ENCODE measurements around the gene CAPN2.
"Not testable (repeated sequence)": the region's sequence is repeated elsewhere in the genome, so short reads cannot be mapped to it uniquely, and the experiment has no call there.

Gene CAPN2

DNA sequence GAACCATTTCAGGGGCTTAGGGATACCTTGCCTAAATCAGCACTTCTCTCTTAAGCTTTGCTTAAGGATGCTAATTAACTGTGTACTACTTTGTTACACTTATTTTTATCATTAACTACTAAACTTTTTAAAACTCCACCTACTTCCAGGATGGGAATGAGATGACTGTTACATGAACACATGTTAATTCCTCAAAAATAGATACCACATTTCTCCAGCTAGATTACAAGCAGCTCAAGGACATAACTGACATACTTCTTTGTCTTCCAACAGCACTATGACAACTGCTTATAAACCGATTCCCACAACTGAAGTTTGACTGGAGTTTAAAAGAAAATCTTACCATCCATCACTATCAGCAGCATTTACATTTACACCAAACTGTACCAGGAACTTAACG lies 79.7 kb downstream of the CAPN2 start:
- DNase-seq (ENCODE audit: low read depth), result no peak

DNA sequence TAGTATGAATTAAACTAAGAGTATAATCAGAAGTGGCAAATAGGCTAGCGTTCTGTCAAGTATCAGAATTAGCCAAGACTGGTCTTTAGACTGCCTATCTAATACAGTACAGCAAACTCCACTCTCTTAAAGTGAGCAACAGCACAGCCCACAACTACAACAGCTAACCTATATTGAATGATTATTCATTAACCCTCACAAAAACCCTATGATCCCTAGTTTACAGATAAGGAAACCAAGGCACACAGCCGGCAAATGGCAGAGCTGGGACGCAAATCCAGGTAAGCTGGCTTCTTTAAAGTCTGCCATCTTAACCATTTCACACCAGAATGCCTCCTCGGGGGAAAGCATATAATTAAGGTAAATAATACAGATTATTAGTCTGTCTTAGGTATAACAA lies 81.4 kb downstream of the CAPN2 start:
- no peak for DNase-seq (ENCODE audit: low read depth)

DNA sequence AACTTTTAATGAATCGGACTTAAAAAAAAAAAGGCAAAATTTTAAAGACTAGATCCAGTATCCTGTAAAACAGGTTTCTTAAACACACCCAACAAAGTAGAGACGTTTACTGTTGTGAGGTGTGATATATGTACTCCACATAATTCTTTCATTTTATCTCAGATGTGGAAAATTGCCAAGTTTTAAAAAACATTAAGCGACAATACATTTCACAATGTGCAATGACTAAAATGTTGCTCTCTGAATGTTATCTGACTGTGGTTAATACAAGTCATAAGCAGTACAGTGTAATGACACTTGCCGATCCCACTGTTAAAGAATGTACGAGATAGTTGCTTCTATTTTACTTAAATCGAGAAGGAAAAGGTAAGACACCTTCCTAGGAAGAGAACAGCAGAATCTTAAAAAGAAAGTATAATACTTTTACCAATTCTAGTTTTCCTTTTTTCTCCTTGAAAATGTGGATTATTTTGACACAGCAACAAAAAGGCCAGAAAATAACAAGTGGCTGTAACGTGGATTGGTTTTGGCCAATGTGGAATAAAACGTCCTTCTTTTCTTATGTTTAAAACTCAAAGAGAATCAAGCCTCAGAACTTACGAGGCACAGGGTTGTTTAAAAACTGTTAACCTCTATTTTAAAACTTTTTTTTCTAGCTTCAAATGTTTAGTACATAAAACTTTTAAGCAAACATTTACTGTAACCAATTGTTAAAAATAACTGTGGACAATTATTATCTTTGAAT lies 82.0 kb downstream of the CAPN2 start:
- DNase-seq (ENCODE audit: low read depth), result no peak

DNA sequence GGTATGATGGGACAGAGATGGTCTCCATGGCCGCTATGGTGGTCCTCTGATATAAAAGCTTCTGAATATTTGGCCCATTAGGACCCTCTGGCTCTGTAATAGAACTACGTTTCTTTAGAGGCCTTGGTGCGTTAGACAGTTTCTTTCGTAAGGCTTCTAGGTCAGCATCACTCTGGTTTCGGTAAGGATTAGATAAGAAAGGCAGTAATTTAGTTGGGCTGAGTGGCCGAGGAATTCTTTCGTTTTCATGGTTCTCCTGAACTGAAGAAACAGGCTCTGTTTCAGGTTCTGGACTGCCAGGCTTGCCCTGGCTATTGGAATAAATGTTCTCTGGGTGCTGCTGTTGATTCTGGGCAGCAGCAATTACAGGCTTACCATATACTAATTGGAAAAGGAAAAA lies 83.9 kb downstream of the CAPN2 start:
- DNase-seq (ENCODE audit: low read depth), result no peak

DNA sequence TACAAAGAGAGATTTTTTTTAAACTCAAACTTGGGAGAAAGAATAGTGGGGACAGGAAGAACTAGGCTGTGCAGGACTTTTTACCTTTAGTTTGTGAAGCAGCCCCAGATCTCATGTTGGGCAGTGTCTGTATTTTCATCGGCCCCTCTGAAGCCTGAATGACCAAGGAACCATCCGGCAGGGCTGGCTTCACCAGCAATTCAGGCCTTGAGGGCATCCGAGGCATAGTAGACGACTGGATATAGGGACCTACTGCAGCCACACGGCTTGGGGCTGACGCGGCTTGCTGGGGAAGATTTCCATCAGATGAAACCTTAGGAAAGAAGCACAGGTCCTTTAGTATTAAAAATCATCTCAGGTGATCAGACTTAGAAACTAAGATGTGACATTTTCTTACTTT lies 89.7 kb downstream of the CAPN2 start:
- no peak for DNase-seq (ENCODE audit: low read depth)

DNA sequence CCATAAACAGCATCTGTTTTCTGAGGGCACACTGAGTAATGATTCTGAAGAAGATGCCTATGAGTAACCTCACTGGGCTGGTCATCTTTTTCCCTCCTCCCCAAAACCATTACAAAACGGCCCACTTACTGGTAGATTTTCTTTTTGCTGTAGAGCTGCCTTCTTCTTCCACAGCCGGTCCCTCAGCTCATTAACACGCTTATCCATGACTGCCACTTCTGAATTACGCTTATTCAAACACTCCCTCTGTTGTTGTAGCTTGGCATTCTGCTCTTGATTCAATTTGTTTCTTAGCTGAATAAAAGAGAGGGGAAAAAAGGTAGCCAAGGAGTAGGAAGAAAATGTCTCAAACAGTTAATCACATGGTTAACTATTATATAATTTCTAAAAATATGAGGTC lies 90.3 kb downstream of the CAPN2 start:
- no peak for DNase-seq (ENCODE audit: low read depth)

DNA sequence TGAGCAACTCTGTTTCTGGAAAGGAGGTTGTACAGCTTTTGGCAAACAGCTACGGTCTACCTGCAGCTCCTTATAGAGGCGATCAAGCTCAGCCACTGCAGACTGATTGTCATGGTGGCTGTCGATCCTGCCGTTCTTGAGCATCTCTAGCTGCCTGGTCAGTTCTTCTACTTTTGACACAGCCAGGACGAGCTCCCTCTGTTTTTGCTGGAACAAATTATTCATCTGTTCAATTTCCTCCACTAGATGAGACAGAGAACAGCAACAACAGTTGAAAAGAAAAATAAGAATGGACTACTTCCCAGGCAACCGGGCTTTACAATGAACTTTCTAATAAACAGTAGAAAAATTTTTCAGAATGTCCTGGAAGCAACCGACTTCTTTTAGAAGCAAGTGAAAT lies 90.9 kb downstream of the CAPN2 start:
- no peak for DNase-seq (ENCODE audit: low read depth)

DNA sequence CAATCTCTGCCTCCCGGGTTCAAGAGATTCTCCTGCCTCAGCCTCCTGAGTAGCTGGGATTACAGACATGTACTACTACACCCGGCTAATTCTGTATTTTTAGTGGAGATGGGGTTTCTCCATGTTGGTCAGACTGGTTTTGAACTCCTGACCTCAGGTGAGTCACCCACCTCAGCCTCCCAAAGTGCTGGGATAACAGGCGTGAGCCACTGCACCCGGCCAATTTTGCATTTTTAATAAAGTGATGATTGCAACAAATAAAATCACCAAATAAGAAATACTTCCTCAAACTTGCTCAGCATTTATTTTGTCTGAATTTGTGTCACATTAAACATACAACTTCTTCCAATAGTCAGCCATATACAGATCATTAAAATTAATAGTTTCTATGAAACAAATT lies 97.6 kb downstream of the CAPN2 start:
- not testable (repeated sequence) for DNase-seq (ENCODE audit: low read depth)

DNA sequence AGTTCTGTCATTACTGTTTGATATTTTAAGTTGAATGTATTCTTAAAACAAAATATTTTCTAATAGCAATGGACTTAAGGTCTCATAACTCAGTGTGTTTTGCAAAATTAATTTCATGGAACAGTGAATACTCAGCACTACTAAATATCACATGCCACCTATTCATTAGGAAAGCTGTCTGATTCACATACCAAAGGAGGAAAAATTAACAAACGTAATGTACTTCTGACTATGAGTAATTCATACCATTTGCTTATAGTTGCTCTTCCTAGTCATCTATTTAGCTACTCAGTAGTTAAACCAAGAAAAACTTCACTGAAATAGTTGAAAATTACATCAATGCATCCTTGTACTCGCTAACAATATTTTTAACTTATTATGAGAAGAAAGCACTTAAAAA lies 98.2 kb downstream of the CAPN2 start:
- no peak for DNase-seq (ENCODE audit: low read depth)

DNA sequence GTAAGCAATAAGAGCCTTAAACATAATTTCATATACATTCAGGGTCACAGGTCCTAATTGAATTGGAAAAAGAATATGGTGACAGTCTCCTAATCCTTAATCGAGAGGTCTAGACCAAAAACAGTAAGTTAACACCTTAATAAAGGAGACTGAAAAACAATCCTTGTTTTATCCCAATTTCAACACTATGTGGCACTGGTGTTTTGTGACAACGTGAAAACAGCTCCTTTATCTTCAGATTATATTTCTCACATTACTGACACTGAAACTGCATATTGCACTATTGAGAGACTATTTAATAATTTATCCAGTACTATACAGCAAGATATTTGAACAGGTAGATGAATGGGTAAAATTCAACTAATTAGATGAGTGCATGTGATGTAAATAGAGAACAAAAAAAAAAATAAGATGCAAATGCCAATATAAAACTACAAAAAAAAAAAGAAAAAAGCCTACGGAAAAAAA lies 99.3 kb downstream of the CAPN2 start:
- no peak for DNase-seq (ENCODE audit: low read depth)

DNA sequence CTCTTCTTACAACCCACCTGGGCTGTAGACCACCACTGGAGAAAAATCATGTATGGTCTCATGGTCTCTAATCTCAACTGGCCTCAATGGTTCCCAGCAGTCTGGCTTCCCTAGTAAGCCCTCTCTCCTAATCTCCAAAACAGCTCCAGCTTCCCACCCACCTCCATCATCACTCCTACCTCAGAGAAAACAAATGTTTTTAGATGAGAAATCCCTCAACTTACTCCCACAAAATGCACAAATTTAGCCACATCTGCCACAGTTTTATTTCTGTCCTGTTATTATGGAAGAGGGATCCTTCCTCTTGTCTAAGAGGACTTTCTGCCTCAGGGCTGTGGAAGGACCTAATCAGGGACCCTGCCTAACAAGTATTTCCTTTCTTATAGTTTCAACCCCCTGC lies 101.3 kb downstream of the CAPN2 start:
- DNase-seq (ENCODE audit: low read depth), result no peak

DNA sequence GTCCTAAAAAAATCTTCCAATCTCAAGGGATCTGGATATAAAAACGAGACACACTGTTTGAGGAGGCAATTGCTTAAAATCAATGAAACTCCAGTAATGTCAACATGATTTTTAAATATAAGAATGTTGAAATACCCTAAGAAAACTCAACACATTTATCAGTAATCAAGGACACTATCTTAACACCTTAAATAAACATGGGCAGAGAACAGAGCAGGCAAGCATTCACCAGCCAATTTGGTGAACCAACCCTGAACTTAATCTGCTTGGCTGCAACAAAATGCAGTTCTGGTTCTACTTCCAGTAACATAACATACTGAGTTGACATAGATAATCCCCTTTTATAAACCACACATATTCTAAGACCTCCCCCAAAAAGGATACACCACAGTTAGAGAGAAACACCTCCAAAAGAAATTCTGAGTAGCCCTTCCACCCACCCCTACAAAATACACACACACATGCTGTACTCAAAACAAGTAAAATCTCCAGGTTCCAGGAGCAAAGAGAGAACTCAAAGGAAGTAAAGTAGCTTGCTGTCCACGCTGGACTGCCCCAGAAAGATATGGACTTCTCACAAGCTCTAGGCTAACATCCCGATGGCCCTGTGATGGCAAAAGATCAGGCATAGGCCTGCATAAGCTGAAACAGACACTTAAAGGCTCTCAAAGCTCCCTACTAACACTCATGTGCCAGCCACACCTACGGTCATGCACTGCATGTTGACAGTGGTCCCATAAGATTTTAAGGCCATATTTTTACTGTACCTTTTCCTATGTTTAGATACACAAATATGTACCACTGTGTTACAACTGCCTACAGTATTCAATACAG lies 102.9 kb downstream of the CAPN2 start:
- DNase-seq (ENCODE audit: low read depth), result no peak

DNA sequence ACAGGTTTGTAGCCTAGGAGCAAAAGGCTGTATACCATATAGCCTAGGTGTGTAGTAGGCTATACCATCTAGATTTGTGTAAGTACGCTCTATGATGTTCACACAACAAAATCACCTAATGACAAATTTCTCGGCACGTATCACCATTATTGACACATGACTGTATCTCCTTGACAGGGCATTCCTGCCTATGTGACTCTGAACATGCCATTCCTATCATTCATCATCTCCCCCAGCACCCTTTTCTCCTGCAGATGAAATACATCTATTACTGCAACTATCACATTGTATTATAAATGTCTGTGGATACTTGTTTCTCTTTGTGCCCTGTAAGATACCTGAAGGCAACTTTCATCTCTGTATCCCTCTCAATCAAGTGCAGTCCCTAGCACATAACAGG lies 103.5 kb downstream of the CAPN2 start:
- DNase-seq (ENCODE audit: low read depth), result no peak

DNA sequence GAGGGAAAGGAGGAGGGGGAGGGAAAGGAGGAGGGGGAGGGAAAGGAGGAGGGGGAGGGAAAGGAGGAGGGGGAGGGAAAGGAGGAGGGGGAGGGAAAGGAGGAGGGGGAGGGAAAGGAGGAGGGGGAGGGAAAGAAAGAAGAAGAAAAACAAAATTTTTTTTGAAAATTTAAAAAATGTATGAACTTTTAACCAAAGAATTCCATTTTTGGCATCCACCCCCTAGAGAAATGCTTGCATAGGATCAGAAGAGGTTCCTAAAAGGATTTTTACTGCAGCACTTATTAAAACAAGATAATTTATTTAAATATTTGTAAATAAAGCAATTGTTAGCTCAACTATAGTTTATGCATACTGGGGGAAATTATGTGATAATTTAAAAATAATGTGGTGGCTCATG lies 104.9 kb downstream of the CAPN2 start:
- not testable (repeated sequence) for DNase-seq (ENCODE audit: low read depth)

DNA sequence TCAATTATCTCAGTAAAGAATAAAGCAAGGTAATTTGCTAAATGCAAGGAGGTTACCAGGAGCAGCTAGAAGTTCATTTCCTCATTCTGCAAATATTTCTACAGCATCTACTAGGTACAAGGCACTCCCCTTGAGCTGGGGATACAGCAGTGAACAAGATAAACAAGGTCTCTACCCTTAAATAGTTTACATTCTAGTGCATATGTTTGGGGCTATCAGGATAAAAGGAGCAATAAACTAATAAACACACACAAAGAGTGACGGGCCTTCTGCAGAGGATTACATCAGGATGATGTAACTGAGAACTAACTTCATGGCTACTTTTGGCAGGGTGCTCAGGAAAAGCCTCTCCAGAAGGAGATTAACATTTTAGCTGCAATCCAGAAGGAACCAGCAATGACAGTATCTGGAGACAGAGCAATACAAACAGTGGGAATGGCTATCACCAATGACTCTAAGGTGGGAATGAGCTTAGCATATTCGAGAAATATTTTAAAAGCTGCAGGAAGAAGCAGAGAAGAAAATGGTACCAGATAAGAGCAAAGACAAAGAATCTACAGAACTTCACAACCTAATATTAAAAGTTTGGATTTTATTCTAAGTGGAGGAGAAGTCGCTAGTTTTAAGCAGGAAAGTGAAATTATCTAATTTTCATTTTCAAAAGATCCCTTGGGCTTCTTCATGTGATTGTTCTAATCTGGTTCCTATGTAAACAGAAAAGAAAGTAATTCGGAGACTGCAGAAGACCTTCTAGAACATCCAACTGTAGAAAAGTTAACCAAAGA lies 107.6 kb downstream of the CAPN2 start:
- no peak for DNase-seq (ENCODE audit: low read depth)

DNA sequence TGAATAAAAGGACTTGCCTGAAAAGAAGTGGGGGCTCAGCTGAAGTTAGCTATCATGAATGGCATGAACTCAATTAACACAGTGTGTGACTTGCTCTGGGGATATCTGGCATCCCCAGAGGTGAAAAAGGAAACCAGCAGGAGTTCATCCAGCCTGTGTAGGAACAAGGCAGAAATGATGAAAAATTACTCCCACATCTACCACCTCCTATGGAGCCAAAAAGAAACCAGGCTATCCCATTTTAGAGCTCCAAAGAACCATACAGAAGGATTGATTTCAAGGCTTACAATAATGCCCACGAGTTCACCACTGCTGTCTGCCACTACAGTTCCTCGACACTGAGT lies 108.1 kb downstream of the CAPN2 start:
- no peak for DNase-seq (ENCODE audit: low read depth)

DNA sequence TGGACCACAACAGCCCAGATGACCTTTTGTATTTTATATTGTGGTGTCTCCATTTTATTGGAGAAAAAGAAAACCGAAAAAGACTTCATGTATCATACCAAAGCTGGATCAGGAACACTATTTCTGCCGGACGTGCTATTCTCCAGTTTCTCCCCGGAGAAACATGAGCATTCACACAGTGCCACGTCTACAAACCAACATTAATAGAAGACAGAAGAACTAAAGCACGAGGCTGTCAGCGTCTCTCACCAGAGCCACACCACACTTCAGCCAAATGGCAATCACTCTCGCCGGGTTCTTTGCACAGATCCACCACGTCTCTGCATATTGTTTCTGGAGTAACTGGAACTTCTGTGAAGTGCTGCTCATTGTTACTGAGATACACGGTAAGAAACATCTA lies 108.6 kb downstream of the CAPN2 start:
- no peak for DNase-seq (ENCODE audit: low read depth)

DNA sequence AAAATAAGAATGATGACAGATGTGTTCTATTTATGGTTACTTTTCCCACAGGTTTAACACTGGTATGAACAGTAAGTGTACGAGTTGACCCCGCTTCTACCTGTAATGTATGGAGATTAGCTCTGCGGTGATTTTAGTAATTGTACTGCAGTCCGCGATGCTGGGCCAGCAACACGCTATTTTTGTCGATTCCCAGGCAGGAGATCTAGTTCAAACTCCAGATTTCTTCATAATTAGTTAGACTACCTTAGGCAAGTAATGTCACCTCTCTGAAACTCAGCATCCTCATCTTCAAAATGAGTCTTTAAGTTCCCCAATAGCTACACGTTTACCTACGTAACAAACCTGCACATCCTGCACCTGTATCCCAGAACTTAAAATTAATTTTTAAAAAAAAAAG lies 111.9 kb downstream of the CAPN2 start:
- no peak for DNase-seq (ENCODE audit: low read depth)

DNA sequence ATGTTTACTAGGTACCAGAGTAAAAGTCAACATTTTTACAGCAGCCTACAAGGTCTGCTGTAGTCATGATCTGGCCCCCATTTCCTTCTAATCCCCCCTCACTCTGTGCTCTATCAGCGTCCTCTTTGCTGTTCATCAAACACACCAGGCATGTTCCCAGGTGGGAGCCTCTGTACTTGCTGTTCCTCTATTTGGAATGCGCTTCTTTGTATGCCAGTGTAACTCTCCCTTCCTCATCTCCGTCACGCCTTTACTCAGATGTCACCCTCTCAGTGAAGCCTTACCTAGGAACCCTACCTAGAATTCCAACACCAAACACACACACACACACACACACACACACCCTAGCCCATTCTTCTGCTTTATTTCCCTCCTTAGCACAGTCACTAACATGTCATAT lies 112.4 kb downstream of the CAPN2 start:
- DNase-seq (ENCODE audit: low read depth), result no peak
